Measurements from ENCODE around the gene YY1AP1. TPM values are rescaled to one million over a fixed set of nuclear protein-coding genes. Genes with fewer than 3 reads are reported as not detected.

The YY1AP1 gene
- total RNA-seq, 1 experiment from 2014 or later = 37.6 TPM

DNA sequence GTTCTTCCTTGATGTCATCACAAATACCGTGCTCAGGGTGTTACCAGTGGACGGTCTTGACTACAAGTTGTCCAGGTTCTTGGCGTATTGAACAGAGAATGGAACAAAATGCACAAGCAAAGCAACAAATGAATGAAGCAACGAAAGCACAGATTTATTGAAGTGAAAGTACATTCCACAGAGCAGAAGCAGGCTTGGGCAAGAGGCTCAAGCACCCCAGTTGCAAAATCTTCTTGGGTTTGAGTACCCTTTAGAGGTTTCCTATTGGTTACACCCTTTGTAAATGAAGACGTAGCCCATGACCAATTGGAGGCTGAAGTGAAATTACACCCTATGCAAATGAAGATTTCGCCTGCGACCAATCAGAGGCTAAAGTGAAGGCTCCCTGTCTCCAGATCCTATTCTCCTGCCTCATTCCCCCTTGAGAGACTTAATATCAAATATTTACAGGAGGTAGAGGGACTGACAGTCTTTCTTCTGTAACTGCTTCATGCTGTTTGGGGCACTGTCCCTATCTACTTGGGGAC lies 38.3 kb downstream of the YY1AP1 start:
- peaks cover 9% of the 10 kb centered on the region for H3F3A ChIP-seq (ENCODE audit: low read length, unreplicated experiment)
- peak overlapping the region; percentile 70 for H3K4me2 ChIP-seq (ENCODE audit: low read length)
- H3K27ac ChIP-seq (ENCODE audit: low read length) = peak overlapping the region; percentile 75
- ChIA-PET CTCF (no interaction called here), POLR2A (ENCODE audit: unreplicated experiment) (no interaction called here)
- H3K4me1 ChIP-seq (ENCODE audit: insufficient read depth, low read length) = peaks cover 33% of the 10 kb centered on the region
- H4K20me1 ChIP-seq (ENCODE audit: low read length) = no peaks in the 10 kb centered on the region
- H3K9ac ChIP-seq (ENCODE audit: low read length) = peak overlapping the region; percentile 26; the same call in 1 of the 2 replicates
- ATAC-seq = no peak
- TF ChIP-seq, protein P1, sequence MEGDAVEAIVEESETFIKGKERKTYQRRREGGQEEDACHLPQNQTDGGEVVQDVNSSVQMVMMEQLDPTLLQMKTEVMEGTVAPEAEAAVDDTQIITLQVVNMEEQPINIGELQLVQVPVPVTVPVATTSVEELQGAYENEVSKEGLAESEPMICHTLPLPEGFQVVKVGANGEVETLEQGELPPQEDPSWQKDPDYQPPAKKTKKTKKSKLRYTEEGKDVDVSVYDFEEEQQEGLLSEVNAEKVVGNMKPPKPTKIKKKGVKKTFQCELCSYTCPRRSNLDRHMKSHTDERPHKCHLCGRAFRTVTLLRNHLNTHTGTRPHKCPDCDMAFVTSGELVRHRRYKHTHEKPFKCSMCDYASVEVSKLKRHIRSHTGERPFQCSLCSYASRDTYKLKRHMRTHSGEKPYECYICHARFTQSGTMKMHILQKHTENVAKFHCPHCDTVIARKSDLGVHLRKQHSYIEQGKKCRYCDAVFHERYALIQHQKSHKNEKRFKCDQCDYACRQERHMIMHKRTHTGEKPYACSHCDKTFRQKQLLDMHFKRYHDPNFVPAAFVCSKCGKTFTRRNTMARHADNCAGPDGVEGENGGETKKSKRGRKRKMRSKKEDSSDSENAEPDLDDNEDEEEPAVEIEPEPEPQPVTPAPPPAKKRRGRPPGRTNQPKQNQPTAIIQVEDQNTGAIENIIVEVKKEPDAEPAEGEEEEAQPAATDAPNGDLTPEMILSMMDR (conservative IDR thresholded peaks at IDR 0.05; ENCODE audit: low read depth, low read length) = no peak
- TF ChIP-seq EZH2 (IDR thresholded peaks at IDR 0.05; ENCODE audit: low read length, unreplicated experiment) (no peak), EZH2phosphoT487 (IDR thresholded peaks at IDR 0.05; ENCODE audit: borderline replicate concordance, low read length) (no peak)
- H3K4me3 ChIP-seq (ENCODE audit: low read length) = no peak overlapping the region
- no peaks in the 10 kb centered on the region for H3K79me2 ChIP-seq (ENCODE audit: low read length)
- no peaks in the 10 kb centered on the region for H3K9me2 ChIP-seq (replicated peaks; ENCODE audit: low read length)
- intact Hi-C loops (cut with micrococcal nuclease) = loop anchor here (10.0 kb wide), 1 partner anchor 75 kb away; no protein-coding TSS in a partner anchor
- no peaks in the 10 kb centered on the region for H3K27me3 ChIP-seq (ENCODE audit: low read length)
- no peak for DNase-seq
- peaks cover under 1% of the 10 kb centered on the region; the same call in 1 of the 2 replicates for H3K36me3 ChIP-seq (ENCODE audit: low read depth, low read length)
- no peaks in the 10 kb centered on the region for H3K9me3 ChIP-seq (ENCODE audit: low read length)
- BruUV-seq (replicated peaks) = no TSS peak
- peak overlapping the region; percentile 61; the same call in 1 of the 2 replicates for H2AFZ ChIP-seq (ENCODE audit: low read length)

DNA sequence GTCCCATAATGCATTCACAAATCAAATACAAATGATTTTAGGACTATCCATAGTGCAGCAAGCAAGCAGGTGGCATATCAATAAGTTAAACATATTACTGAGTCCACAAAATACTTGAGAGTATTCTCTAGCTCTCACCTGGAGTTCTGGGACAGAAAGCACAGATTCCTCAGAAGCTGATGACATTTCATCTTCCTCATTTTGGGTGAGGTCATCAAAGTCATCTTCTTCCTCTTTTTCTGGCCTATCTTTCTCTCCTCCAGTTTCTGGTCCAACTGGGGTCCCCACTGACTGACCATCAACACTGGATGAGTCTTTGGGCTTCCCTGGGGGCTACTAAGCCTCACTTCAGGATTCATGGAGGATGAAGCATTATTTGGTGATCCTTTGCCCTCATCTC lies 38.9 kb downstream of the YY1AP1 start:
- Histone ChIP-seq H3K79me2 (ENCODE audit: low read length) (no peaks in the 10 kb centered on the region), H3K4me2 (ENCODE audit: low read length) (no peak overlapping the region), H3F3A (ENCODE audit: low read length, unreplicated experiment) (peaks cover 9% of the 10 kb centered on the region), H2AFZ (ENCODE audit: low read length) (no peak overlapping the region), H4K20me1 (ENCODE audit: low read length) (no peaks in the 10 kb centered on the region), H3K36me3 (ENCODE audit: low read depth, low read length) (peaks cover 2% of the 10 kb centered on the region; the same call in 1 of the 2 replicates), H3K9me2 (replicated peaks; ENCODE audit: low read length) (no peaks in the 10 kb centered on the region), H3K9me3 (ENCODE audit: low read length) (no peaks in the 10 kb centered on the region), H3K9ac (ENCODE audit: low read length) (no peak overlapping the region), H3K4me1 (ENCODE audit: insufficient read depth, low read length) (peaks cover 33% of the 10 kb centered on the region), H3K27ac (ENCODE audit: low read length) (no peak overlapping the region), H3K4me3 (ENCODE audit: low read length) (no peak overlapping the region), H3K27me3 (ENCODE audit: low read length) (no peaks in the 10 kb centered on the region)
- DNase-seq (no peak), ATAC-seq (no peak)
- ChIA-PET CTCF (no interaction called here), POLR2A (ENCODE audit: unreplicated experiment) (no interaction called here)
- TF ChIP-seq EZH2 (IDR thresholded peaks at IDR 0.05; ENCODE audit: low read length, unreplicated experiment) (no peak), EZH2phosphoT487 (IDR thresholded peaks at IDR 0.05; ENCODE audit: borderline replicate concordance, low read length) (no peak)
- TF ChIP-seq, protein P1 (conservative IDR thresholded peaks at IDR 0.05; ENCODE audit: low read depth, low read length) = no peak
- intact Hi-C loops (cut with micrococcal nuclease) = loop anchor here (10.0 kb wide), 1 partner anchor 75 kb away; no protein-coding TSS in a partner anchor
- no TSS peak for BruUV-seq (replicated peaks)

Data from PC-3 (cell line).